GM19240 (cell line): ENCODE measurements around the gene ZNHIT2.
"Not testable (repeated sequence)": the region's sequence is repeated elsewhere in the genome, so short reads cannot be mapped to it uniquely, and the experiment has no call there.

ENCODE experiments used
- DNase-seq: peaks from one replicate; pipeline ENCODE4 v3.0.0; 2011; ENCODE audit warnings: low spot score; ENCODE audit not compliant: insufficient read length

Gene ZNHIT2

GRCh38 chr11:65119670-65119995 lies 2.1 kb upstream of the ZNHIT2 start:
- no peak for DNase-seq

- DNase-seq, result not testable (repeated sequence)
Measured at GRCh38 chr11:65118891-65119669, 1.6 kb upstream of the ZNHIT2 start.

GRCh38 chr11:65118097-65118837 lies 766 bp upstream of the ZNHIT2 start:
- DNase-seq, result no peak

- DNase-seq, result no peak
Measured at GRCh38 chr11:65116370-65117205, 913 bp downstream of the ZNHIT2 start.

GRCh38 chr11:65115361-65116082 lies 2.0 kb downstream of the ZNHIT2 start:
- no peak for DNase-seq

GRCh38 chr11:65114538-65115171 lies 2.8 kb downstream of the ZNHIT2 start:
- DNase-seq, result no peak

GRCh38 chr11:65113839-65114238 lies 3.7 kb downstream of the ZNHIT2 start:
- DNase-seq, result no peak

- no peak for DNase-seq
Measured at GRCh38 chr11:65113361-65113756, 4.1 kb downstream of the ZNHIT2 start.

GRCh38 chr11:65112546-65113360 lies 4.7 kb downstream of the ZNHIT2 start:
- peak; percentile 50 for DNase-seq

- DNase-seq, result no peak
Measured at GRCh38 chr11:65111744-65112545, 5.6 kb downstream of the ZNHIT2 start, which contains the start of gene TM7SF2. Gene TM7SF2, plus strand, starts transcription at chr11:65111872. Its CDS starts 144 bp downstream, at chr11:65112016.

- DNase-seq, result peak; percentile 94
Measured at GRCh38 chr11:65111159-65111743, 6.2 kb downstream of the ZNHIT2 start.

- DNase-seq, result peak; percentile 95
Measured at GRCh38 chr11:65110354-65110861, 7.1 kb downstream of the ZNHIT2 start.

- DNase-seq, result no peak
Measured at GRCh38 chr11:65109231-65110198, 8.0 kb downstream of the ZNHIT2 start.

GRCh38 chr11:65108469-65109123 lies 8.9 kb downstream of the ZNHIT2 start:
- no peak for DNase-seq

GRCh38 chr11:65107751-65108468 lies 9.6 kb downstream of the ZNHIT2 start:
- DNase-seq, result no peak

- no peak for DNase-seq
Measured at GRCh38 chr11:65107078-65107477, 10.4 kb downstream of the ZNHIT2 start.
